ENCODE results near the gene BEND6.

GRCh38 chr6:57017069-57017468 is 62.2 kb downstream of the BEND6 start:
- TF ChIP-seq CTCF (IDR thresholded peaks at IDR 0.05) (no peak), POLR2A (IDR thresholded peaks at IDR 0.05) (no peak)

Measured in body of pancreas (tissue), 4 donors.